Lung (tissue), 12 donors: ENCODE results near the gene SPTB. TPM values are rescaled to one million over a fixed set of nuclear protein-coding genes. Genes with fewer than 3 reads are reported as not detected.

Source experiments
- ATAC-seq: fragments of 200-7000 bp; cut with Tn5 transposase; one replicate; pipeline ENCODE4 v1.9.1; 2020; ENCODE audit warnings: moderate number of reproducible peaks; ENCODE audit not compliant: insufficient read depth, low FRiP score
- DNase-seq, 3 donors: peaks; one replicate each; pipeline ENCODE4 v3.0.0-alpha.2; 2013 to 2017
- H3K27ac ChIP-seq, 2 donors: one replicate each; pipeline ENCODE4 v1.5.1; 2013; ENCODE audit warnings: mild to moderate bottlenecking in 2 of 2, moderate library complexity in 2 of 2, control low read depth in 1 of 2, inconsistent platforms in 1 of 2, low read depth in 1 of 2, low read length in 1 of 2
- H3K27me3 ChIP-seq, 3 donors: one replicate each; pipeline ENCODE4 v1.5.1; 2013; ENCODE audit warnings: low read length in 2 of 3; ENCODE audit not compliant: control insufficient read depth in 3 of 3, insufficient read depth in 3 of 3
- H3K36me3 ChIP-seq, 4 donors: one replicate each; pipeline ENCODE4 v1.5.1; 2013; ENCODE audit warnings: low read length in 4 of 4, mild to moderate bottlenecking in 1 of 4, moderate library complexity in 1 of 4; ENCODE audit not compliant: control insufficient read depth in 4 of 4, insufficient read depth in 4 of 4
- H3K4me1 ChIP-seq, 5 donors: one replicate each; pipeline ENCODE4 v1.5.1; 2013; ENCODE audit warnings: low read length in 5 of 5, mild to moderate bottlenecking in 2 of 5, moderate library complexity in 1 of 5; ENCODE audit not compliant: control insufficient read depth in 5 of 5, insufficient read depth in 5 of 5
- H3K4me3 ChIP-seq: one replicate; pipeline ENCODE4 v1.5.1; 2013; ENCODE audit warnings: mild to moderate bottlenecking, control low read depth, moderate library complexity
- H3K9ac ChIP-seq, 2 donors: one replicate each; pipeline ENCODE4 v1.5.1; 2013; ENCODE audit warnings: low read length in 2 of 2, control low read depth in 1 of 2; ENCODE audit not compliant: insufficient read depth in 1 of 2
- H3K9me3 ChIP-seq, 4 donors: one replicate each; pipeline ENCODE4 v1.5.1; 2013; ENCODE audit warnings: low read length in 3 of 4, mild to moderate bottlenecking in 1 of 4, moderate library complexity in 1 of 4; ENCODE audit not compliant: control insufficient read depth in 4 of 4, insufficient read depth in 3 of 4
- WGBS, 2 donors: extraction: QIAGEN DNeasy Blood & Tissue Kit; methylation state at CpG; one replicate each; pipeline ENCODE4 v1.1.7; 2013; 5-methylcytosine and 5-hydroxymethylcytosine counted together
- polyA plus RNA-seq, 2 donors: library from polyadenylated mRNA; stranded (reverse); fragments of 200-250 nt; gene quantifications; one replicate each; pipeline ENCODE4 v1.2.1, GENCODE V29; 2013
- total RNA-seq, 2 donors: library from RNA; depleted of rRNA in 1 of 2; stranded (reverse); fragments of >200 nt in 1 of 2; gene quantifications; one replicate each; pipeline ENCODE4 v1.2.1, GENCODE V29; 2014 to 2021
- TF ChIP-seq, protein P1 (sequence below): IDR thresholded peaks from 2 replicates; pipeline ENCODE4 v1.5.1; 2012; ENCODE audit warnings: mild to moderate bottlenecking; ENCODE audit errors: control extremely low read depth, extremely low read depth
- donor health status: control.
- donor health status: control.
- donor health status: Bipolar disorder and iron deficiency.
- donor health status: healthy.
- donor health status: DM: yes; HTN: yes; CAD: no.

Gene SPTB
- total and polyA plus RNA-seq, 4 donors: 1.2 to 11.5 (median 2.1) TPM

DNA sequence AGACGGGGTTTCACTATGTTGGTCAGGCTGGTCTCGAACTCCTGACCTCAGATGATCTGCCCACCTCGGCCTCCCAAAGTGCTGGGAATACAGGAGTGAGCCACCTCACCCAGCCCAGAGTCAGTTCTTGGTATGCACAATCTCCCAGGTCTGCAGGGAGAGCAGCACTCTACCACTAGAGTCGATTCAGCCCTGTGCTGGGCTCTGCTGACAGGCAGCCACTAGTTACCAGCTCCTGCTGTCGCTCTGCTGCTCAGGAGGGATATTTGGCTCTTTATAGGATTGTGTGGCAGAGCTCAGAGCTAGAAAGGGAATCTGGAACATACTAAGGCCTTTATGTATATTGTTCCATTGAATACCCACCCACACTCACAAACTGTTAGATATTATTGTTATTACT is 44.3 kb downstream of the SPTB start:
- TF ChIP-seq, protein P1, sequence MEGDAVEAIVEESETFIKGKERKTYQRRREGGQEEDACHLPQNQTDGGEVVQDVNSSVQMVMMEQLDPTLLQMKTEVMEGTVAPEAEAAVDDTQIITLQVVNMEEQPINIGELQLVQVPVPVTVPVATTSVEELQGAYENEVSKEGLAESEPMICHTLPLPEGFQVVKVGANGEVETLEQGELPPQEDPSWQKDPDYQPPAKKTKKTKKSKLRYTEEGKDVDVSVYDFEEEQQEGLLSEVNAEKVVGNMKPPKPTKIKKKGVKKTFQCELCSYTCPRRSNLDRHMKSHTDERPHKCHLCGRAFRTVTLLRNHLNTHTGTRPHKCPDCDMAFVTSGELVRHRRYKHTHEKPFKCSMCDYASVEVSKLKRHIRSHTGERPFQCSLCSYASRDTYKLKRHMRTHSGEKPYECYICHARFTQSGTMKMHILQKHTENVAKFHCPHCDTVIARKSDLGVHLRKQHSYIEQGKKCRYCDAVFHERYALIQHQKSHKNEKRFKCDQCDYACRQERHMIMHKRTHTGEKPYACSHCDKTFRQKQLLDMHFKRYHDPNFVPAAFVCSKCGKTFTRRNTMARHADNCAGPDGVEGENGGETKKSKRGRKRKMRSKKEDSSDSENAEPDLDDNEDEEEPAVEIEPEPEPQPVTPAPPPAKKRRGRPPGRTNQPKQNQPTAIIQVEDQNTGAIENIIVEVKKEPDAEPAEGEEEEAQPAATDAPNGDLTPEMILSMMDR: no peak
- no peaks in the 10 kb centered on the region for H3K4me1 ChIP-seq
- H3K27me3 ChIP-seq: no peaks in the 10 kb centered on the region
- no peak overlapping the region for H3K27ac ChIP-seq
- ATAC-seq: no peak
- H3K36me3 ChIP-seq: no peaks in the 10 kb centered on the region
- H3K9ac ChIP-seq: no peak overlapping the region
- H3K4me3 ChIP-seq: no peak overlapping the region
- no peak for DNase-seq
- peaks cover 0 to 2% (median 0%) of the 10 kb centered on the region in 4 donors for H3K9me3 ChIP-seq
- 86 to 87% methylated on average over 5 of the region's 5 CpGs for WGBS, 2 donors

DNA sequence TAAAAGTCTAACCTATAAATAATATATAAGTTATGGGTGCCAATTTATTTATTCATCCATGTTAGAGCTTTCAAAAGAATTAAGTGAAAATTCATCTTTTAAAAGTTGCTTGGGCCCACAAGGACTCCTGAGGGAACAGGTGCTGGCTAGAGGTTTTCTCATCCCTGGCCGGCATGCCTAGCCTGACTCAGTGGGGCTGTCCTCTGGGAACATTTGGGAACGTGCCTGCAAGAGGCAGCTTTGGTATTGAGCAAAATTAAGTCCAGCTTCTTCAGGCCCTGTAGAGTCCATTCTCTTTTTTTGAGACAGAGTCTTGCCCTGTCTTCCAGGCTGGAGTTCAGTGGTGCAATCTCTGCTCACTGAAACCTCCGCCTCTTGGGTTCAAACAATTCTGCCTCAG is 44.7 kb downstream of the SPTB start:
- no peak overlapping the region for H3K27ac ChIP-seq
- H3K36me3 ChIP-seq: no peaks in the 10 kb centered on the region
- TF ChIP-seq, protein P1: no peak
- no peaks in the 10 kb centered on the region for H3K27me3 ChIP-seq
- ATAC-seq (no peak), DNase-seq (no peak)
- peaks cover 0 to 2% (median 0%) of the 10 kb centered on the region in 4 donors for H3K9me3 ChIP-seq
- no peak overlapping the region for H3K9ac ChIP-seq
- H3K4me3 ChIP-seq: no peak overlapping the region
- H3K4me1 ChIP-seq: no peaks in the 10 kb centered on the region
- WGBS, 2 donors: 79 to 82% methylated on average over 3 of the region's 3 CpGs

DNA sequence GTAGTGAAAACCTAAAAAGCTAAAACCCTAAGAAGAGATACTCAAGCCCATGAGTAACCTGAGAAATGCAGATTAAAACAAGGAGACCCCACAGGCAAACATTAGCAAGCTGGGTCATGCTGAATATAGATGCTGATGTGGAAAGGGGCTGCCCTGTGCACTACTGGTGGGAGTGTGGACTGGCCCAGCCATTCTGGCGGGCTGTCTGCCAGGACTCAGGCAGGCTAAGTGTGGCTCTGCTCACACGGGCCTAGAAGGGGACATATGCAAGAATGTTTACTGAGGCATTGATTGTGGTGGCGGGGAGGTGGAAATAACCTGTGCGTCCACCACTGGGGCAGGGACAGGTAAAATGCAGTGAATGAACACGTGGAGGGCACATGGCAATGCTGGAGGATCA is 48.3 kb downstream of the SPTB start:
- 78 to 82% methylated on average over 5 of the region's 5 CpGs for WGBS, 2 donors

More for the DNA sequence above, 48.3 kb downstream of the SPTB start:
- Histone ChIP-seq H3K27me3 (peaks cover 0 to 4% (median 0%) of the 10 kb centered on the region in 3 donors), H3K4me3 (no peak overlapping the region), H3K9me3 (peaks cover 0 to 2% (median 0%) of the 10 kb centered on the region in 4 donors), H3K4me1 (peaks cover 0 to 2% (median 0%) of the 10 kb centered on the region in 5 donors), H3K36me3 (no peaks in the 10 kb centered on the region), H3K9ac (no peak overlapping the region), H3K27ac (no peak overlapping the region)
- DNase-seq (no peak), ATAC-seq (no peak)
- TF ChIP-seq, protein P1: no peak
